GM19238 (cell line): ENCODE measurements around the gene AP5M1.
"Not testable (repeated sequence)": the region's sequence is repeated elsewhere in the genome, so short reads cannot be mapped to it uniquely, and the experiment has no call there.

Experiments
- DNase-seq: peaks from one replicate; pipeline ENCODE4 v3.0.0; 2011; ENCODE audit warnings: low spot score; ENCODE audit not compliant: insufficient read length

AP5M1 gene

DNA sequence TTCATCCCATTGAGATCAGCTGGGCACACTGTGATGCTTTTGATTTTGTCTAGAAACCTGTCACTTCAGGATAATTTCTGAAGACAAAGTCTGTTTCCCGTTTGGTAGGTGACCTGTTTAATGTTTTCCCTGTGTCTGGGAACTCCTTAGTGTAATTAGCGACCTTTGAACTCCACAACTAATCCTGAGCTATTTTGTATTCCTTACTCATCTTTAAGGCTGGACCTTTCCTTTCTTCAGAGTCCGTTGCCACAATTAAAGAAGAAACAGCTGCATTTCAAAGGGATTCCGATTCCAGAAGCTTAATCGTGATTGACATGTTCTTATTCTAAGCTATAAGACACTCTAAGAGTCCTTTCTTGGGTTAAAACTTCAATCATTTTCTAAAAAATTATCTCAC lies 22.0 kb downstream of the AP5M1 start:
- DNase-seq: no peak

DNA sequence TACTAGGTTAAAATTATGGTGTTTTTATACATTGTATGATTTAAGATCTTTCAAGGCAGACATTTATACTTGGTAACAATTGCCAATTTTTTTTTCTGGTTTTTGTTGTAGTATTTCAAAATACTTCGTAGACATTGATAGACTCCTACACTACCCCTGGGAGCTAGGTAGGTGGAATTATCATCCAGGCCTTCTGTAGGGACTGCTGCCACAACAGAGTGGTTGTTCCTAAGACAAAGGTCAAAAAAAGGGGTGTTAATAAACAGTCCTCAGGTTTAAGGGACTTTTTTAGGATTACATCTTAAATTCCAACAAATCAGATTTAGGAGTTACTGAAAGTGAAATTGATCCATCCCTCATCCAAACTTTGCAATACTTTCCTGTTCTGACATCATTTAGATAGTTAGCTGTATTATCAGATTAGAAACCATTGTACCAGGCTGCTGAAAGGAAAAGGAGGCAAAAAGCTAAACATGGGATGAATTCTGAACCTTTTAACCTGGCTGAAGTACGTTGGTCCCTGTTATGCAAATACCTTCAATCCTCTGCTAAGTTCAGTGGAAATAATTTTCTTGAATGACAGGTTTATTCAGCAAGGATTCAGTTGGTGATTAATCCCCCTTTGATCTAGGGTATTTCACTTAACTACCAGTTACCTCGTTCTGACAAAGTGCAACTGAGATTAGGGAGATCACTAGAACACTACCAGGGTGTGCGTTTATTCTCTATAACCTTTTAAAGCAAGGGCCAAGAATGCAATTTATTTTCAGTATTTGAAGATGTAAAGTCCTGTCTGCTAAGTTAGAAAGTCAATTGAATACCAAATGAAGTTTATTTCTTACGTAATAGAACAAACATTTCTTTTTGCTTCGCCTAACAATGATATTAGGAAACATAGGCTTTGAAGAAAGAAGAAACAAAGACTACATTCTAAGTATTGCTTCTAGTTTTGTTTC lies 23.2 kb downstream of the AP5M1 start:
- DNase-seq: no peak

DNA sequence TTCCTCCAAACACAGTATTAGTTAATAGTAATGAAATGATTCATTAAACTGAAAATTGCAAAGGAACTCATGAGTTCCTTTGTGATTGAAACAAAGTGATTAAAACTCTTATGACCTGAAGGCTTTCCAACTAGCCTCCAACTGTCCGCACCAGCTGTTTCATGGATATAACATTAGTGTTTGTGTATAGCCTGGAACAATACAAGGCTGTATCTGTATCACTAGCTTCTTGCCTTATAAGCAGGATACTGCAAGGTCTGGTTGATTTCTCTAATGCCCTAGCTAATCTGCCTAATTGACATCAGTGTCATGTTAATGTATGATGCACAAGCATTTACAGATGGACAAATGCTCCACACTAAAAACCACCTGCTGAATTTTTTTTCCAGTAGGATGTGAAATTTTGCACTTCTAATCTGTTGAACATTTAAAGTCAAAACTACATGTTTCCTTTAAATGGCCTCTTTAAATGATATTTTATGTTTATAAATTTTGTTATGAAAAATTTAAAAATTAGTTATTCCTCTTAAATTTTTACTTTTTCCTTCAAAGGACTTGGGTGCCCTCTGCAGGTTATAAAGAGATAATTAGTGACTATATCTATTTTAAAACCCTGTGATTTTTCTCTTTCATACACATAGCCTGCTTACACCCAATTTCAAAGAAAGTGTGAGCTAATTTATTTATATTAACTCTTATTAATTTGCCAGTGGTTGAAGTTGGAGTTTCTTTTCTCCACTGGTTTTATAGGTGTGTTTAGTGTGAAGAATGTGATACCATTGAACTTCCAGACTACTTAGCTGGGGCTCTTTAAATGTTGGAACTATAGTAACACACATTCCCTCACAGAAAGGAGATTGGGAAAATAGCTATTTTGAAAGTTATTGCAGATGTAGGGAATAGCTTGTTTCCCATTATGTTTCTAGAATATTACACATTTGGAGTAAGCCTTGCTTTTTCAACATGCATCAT lies 25.4 kb downstream of the AP5M1 start:
- DNase-seq: no peak

DNA sequence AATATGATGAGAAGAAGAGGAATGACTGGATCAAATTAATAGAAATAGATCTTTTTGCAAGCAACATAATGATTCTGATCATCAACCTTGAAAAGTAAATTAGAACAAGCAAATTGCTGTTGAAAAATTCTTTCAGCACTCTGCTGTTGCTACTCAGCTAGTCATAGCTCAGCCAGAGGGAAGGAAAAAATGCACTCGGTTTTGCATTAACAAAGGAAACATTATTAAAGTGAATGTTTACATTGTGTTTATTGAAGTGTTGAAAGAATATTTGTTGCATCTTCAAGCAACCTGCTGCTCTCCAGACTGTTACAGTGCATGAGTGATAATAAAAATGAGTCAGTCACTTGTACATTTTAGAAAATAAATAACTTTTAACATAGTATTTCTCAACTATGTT lies 26.5 kb downstream of the AP5M1 start:
- no peak for DNase-seq

DNA sequence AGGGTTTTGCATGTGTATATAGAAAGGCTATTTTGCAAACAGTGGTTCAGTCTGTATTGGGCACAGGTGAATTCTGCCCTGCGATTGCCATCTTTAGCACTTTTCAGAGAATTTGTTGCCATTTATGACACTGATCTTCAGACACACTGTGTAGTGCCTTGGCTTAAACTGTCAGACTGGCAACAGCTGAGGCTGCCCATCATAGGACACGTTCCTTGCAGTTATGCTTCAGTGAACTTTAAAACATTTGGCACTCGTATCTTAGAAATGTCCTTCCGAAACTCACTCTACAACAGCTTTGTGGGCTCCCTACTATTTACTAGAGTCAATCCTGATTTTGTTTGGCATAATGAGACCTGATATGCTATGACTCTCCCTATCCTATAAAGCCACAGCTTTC lies 29.1 kb downstream of the AP5M1 start:
- DNase-seq: no peak

DNA sequence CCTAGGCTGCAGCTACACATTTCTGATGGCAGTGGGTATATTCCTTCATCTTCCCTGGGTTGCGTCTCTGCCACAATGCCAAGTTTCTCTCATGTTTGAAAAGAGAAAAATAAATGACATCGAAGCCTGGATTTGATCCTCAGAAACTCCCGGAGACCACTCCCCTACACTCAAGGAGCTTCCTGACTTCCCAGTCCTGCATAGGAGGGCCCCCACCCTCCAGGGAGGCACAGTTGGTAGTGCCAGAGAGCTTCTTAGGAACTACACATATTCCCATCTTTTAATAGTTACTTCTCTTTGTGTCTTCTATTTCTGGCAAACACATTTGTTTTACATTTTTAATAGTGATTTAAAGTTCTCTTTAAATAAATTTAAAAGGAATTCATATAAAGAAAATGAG lies 30.7 kb downstream of the AP5M1 start:
- no peak for DNase-seq

DNA sequence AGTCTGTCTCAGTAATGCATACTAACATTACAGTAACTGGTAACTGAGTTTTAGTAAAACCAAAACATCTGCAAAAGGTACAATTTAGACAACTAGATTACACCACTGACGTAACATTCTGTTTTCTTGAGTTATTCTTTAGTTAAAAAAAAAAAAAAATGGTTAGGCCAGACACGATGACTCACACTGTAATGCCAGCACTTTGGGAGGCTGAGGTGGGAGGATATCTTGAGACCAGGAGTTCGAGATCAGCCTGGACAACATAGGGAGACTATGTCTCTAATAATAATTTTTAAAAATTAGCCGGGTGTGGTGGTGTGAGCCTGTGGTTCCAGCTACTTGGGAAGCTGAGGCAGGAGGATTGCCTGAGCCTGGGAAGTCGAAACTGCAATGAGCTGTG lies 34.1 kb downstream of the AP5M1 start:
- no peak for DNase-seq

DNA sequence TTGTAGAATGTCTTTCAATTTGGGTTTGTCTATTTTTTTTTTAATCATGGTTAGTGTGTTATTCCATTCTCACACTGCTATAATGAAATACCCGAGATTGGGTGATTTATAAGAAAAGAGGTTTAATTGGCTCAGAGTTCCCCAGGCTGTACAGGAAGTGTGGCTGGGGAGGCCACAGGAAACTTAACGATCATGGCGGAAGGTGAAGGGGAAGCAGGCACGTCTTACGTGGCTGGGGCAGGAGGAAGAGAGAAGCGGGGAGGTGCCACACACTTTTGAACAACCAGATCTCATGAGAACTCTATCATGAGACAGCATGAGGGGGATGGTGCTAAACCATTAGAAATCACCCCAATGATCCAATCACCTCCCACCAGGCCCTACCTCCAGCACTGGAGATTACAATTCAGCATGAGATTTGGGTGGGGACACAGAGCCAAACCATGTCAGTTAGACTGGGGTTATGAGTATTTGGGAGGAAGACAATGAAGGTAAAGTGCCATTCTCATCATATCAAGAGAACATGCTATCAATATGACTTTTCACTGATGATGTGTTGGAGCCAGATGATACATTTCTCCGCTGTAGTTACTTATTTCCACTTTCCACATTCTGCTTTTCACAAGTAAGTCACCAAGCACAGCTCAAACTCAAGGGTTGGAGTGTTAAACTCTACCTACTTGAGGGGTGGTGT lies 45.8 kb downstream of the AP5M1 start:
- no peak for DNase-seq

DNA sequence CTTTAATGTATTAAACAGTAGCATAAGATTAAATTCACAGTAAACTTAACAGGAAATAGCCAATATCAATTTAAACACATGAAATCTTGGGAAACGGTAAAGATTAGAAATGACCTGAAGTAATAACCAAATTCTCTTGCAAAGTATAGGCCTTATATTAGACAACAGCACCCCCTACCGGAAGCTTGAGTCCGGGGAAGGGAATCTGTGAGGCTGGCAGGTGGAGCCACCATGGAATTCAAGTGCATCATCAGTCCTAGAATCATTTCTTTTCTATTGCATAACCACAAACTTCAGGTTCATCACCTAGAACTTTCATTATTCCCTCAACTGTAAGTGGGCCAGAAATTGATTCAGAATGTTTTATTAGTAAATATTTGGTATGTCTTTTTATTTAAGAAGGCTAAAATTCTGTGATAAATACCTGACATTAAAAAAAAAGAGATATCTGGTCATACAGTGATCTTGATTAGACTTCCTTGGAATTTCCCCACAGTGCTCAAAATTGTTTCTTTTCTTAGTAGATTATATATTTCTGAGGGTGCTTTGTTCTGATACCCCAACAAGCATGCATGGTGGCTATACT lies 48.6 kb downstream of the AP5M1 start:
- DNase-seq: peak; percentile 25

DNA sequence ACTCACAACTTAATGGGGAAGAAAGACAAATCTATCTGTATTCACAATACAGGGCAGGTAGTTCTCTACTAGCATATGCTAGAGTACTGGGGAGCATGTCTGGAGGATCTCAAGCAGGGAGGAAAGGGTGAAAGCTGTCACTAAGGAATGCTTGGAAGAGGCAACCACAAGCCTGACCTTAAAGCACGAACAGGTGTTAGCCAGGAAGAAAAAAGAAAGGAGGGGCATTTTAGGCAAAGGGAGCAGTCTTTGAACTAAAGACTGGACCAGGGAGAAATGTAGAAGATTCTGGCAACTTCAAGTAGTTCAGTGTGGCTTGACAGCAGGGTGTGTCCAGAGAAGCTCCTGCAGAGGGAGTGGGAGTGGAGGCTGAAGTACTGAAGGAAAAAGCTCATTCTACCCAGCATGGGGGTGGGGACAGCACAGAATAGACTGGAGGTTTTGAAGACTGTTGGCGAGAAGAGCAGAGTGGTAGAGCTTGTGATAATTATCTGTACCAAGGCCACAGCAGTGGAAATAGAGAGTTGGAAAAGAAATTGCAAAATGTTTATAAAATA lies 50.9 kb downstream of the AP5M1 start:
- DNase-seq: no peak

DNA sequence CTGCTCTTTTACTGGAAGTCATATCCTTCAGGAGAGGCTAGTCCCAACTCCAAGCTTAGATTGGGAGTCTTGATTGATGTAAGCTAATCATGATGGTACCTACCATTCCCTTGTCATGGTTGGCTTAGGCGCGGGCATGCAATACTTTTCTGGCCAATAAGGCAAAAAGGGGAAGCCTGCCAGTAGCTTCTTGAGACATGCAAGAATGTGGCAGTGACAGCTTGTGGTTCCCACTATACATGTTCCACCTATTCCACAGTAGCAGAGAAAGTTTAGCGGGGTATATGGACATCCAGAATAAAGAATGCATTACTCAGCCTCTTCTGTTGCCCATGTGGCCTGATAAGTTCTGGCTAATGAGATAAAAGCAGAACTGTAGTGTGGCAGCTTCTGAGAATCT lies 55.0 kb downstream of the AP5M1 start:
- no peak for DNase-seq

DNA sequence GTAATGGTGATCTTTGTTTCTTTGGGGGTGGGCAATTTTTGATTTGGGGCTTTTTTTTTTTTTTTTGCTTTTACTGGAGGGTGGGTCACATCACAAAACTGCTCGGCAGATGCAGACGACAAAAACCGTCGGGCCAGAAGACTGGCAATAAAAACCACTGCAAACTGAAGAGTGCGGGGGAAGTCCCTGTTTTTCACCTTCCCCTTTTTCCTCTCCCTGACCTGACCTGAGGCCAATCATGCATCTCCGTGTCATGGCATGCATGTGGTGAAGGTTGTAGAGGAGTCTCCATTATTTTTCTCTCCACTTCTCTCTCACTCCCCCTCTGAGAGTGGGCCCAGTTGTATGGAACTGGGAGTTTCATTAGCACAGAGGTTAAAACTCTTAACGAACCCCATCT lies 57.5 kb downstream of the AP5M1 start:
- DNase-seq: peak; percentile 4

DNA sequence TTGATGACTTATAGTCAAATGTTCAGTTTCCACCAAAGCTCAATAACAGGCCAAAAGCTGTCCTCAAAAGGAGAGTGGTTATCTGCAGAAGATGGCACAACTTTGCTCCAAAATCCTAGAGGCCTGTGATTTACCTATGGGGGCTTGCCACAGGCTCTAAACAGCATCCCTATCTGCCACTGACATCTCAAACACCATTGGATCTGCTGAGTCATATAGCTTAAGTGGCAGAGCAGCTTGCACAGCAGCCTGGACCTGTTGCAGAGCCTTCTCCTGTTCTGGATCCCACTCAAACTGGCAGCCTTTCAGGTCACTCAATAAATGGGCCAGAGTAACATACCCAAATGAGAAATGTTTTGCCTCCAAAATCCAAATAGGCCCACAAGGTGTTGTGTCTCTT lies 61.1 kb downstream of the AP5M1 start:
- no peak for DNase-seq

DNA sequence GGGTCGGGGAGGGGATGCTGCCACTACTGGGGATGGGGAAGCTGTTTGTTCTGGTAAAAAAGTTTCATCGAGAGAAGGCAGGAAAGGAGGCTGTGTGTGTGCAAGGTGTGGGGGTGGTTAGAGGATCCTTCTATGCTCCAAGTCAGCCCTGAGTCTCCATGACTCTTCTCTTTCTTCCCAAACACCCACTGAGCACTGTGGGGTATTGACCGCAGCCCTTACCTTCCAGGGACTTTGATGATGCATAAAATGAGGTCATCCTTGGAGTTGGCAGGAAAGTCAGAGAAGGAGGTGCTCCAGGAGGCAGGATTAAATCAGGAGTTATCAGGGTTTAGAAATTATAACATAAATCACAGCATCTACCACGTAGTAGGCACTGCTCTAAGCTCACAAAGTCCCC lies 63.7 kb downstream of the AP5M1 start:
- not testable (repeated sequence) for DNase-seq

DNA sequence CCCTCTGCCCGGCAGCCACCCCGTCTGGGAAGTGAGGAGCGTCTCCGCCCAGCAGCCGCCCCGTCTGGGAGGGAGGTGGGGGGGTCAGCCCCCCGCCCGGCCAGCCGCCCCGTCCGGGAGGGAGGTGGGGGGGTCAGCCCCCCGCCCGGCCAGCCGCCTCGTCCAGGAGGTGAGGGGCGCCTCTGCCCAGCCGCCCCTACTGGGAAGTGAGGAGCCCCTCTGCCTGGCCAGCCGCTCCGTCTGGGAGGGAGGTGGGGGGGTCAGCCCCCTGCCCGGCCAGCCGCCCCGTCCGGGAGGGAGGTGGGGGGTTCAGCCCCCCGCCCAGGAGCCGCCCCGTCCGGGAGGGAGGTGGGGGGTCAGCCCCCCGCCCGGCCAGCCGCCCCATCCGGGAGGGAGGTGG lies 65.0 kb downstream of the AP5M1 start:
- DNase-seq: not testable (repeated sequence)

DNA sequence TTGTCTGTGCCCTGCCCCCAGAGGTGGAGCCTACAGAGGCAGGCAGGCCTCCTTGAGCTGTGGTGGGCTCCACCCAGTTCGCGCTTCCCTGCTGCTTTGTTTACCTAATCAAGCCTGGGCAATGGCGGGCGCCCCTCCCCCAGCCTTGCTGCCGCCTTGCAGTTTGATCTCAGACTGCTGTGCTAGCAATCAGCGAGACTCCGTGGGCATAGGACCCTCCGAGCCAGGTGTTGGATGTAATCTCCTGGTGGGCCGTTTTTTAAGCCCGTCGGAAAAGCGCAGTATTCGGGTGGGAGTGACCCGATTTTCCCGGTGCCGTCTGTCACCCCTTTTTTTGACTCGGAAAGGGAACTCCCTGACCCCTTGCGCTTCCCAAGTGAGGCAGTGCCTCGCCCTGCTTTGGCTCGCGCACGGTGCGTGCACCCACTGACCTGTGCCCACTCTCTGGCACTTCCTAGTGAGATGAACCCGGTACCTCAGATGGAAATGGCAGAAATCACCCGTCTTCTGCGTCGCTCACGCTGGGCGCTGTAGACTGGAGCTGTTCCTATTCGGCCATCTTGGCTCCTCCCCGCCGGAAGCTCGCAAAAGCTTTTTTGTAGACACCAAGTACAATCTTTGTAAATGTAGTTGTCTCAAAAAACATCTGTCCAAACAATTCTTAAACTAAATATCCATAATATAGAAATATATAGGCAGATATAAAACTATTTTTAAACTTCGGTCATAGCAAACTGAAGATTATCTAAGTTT lies 75.0 kb downstream of the AP5M1 start:
- not testable (repeated sequence) for DNase-seq

DNA sequence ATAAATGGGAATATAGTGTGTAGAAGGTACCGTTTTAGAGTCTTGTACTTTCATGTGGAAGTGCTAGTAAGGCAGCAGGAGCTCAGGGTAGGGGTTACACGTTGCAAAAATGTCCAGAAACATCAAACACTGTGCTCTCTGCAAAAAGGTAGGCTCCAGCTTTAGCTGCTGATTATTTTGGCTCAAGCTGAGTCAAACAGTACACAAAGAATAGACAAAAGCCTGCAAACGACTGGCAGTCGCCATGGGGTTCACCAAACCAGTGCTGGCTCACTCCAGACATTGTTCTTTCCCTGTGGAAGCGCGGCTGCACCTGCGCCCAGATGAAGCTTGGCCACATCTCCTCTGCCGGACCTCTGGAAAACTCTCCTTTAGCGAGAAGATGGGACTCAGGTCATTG lies 76.3 kb downstream of the AP5M1 start:
- DNase-seq: no peak

DNA sequence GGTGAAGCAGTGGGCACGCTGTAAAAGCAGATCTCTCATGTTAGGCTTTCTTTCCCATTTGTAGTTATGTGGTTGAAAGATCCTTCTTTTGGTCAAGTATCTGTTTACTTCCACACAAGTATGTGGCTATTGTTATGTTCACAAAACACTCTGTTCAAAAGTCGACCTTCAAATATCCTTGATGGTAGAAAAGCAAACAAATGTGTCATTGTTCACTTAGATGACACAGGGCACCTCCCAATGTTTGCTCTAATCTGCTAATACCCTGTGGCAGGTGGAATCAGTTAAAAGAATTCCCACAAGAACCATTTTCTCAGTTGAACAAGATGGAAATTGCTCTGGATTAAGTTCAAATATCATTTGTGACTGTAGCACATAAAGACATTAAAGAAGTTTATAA lies 78.0 kb downstream of the AP5M1 start:
- no peak for DNase-seq
